ENCODE results near the gene CCDC200.
"Not testable (repeated sequence)": the region's sequence is repeated elsewhere in the genome, so short reads cannot be mapped to it uniquely, and the experiment has no call there.

The CCDC200 gene

GRCh38 chr17:43215341-43215740 is 13.1 kb downstream of the CCDC200 start:
- no peak for DNase-seq

DNA sequence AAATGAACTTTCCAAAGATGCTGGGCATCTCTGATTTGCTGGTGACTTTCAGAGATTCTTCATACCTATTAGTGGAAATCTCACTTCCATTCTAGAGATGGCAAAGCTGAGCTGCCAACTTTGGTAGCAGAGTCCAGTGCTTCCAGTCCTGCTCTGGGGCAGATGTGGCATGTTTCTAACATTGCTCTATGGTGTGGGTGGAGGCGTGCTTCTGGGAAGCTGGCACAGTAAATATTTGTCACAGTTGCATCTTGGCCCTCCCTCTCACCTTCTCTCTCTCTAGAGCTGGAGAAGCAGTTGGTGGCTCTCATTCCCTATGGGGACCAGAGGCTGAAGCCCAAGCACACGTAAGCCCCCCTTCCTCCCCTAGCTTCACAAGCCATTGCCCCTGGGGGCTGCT is 14.9 kb downstream of the CCDC200 start:
- DNase-seq, result no peak

DNA sequence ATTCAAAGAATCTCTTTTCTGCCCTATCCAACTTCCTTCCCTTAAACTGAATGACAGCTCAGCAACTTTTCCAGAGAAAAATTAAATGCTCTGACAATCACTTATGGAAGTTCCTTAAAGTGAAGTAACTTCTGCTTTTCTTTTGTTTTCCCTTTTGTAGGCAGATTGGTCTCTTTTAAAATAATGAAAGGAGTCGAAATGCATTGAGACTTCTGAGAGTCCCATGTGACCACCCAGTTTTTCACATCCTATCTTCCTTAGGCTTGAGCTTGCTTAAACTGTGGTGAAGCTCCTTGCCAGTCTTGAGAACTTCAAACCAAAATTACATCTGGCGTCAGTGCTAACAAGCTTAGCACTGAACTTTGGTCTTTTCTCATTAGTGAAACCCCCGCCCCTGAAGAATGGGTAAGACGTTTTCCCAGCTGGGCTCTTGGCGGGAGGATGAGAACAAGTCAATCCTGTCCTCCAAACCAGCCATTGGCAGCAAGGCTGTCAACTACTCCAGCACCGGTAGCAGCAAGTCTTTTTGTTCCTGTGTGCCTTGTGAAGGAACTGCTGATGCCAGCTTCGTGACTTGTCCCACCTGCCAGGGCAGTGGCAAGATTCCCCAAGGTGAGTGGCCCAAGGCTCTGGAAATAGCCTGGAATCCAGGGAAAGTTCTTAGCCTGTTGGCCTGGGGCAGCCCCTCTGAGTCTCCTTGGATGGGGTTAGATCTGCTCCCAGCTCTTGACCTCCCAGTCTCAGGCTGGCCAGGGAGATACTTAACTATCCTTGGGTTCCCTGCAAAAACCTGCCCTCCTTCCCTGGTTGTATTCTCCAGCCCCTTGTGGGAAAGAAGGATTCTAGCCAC is 15.6 kb downstream of the CCDC200 start:
- no peak for DNase-seq

- no peak for DNase-seq
These were observed 16.7 kb downstream of the CCDC200 start, which contains the start of gene TMEM106A for GRCh38 chr17:43211480-43212402. TMEM106A (plus strand) TSS chr17:43211875; CDS start chr17:43213042, 1,167 bp downstream.

DNA sequence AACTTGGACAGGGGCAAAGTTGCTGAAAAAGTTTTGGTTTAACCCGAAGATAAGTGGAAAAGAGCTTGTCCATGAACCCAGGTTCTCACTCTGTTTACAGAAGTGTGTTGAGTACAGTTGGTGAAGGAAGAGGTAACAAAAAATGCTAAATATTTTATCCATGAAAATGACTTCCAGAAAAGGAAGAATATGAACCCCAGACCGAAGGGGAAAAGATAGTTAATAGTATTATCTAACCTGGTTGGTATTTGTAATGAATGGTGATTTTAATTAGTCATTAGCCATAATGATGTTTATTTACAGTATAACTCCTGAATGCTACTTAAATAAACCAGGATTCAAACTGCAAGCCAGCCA is 17.3 kb downstream of the CCDC200 start:
- no peak for DNase-seq

DNA sequence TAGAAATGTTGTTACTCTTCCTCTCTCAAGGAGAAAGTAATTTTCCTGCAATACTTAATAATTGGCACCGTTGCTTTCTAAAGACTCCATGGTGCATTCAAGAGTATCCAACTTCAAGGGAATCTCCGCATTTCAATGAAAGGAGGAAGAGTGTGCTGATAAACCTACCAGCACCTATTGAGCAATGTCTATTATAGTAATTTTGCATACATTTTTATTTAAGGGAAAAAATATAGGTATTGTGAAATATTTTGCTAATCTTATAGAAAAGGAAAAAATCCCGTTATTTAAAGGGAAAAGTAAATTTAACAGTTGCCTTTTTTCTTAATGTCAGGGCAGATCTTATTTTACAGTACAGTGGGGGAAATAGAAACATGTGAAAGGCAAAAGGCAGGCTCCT is 17.8 kb downstream of the CCDC200 start:
- DNase-seq, result no peak

DNA sequence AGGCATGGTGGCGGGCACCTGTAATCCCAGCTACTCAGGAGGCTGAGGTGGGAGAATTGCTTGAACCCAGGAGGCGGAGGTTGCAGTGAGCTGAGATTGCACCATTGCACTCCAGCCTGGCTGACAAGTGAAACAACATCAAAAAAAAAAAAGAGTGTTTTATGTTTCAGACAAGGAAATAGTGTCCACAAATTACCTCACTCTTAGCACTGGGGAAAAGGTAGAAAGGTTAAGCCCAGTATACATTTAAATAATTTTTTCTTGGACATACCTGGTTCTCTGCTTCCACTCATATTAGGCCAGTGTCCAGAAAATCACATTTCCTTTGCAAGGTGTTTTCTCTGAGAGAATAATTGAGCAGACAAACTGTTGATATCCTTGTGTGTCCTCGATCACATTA is 25.4 kb downstream of the CCDC200 start:
- not testable (repeated sequence) for DNase-seq

GRCh38 chr17:43200127-43200526 is 28.3 kb downstream of the CCDC200 start:
- no peak for DNase-seq

DNA sequence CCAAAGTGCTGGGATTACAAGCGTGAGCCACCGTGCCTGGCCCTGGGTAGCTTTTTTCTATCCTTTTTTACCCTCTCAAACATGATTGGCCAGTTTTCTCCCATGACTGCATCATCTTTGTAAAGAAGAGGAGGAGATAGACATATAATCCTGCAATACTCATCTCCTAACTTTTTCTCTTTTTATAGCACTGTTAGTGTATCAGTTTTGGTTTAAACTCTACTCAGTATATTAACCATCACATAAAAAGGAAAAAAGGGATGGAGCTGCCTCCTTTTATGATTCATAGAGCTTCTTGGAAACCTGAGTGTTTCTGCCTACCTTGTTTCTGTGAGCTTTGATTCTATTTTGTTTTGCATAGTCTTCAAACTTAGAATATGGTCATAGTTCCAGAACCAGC is 28.8 kb downstream of the CCDC200 start:
- no peak for DNase-seq

DNA sequence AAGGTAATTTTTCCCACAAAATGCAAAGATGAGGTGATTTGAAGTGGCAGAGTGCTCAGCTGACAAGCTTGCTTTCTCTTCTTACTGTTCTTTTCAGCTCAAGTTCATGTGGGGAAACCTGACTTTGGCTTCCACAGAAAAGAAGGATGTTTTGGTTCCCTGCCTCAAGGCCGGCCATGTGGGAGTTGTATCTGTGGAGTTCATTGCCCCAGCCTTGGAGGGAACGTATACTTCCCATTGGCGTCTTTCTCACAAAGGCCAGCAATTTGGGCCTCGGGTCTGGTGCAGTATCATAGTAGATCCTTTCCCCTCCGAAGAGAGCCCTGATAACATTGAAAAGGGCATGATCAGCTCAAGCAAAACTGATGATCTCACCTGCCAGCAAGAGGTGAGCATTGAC is 35.2 kb downstream of the CCDC200 start:
- no peak for DNase-seq

GRCh38 chr17:43186656-43187055 is 41.8 kb downstream of the CCDC200 start:
- DNase-seq, result not testable (repeated sequence)

GRCh38 chr17:43183921-43184320 is 44.5 kb downstream of the CCDC200 start:
- DNase-seq, result no peak

DNA sequence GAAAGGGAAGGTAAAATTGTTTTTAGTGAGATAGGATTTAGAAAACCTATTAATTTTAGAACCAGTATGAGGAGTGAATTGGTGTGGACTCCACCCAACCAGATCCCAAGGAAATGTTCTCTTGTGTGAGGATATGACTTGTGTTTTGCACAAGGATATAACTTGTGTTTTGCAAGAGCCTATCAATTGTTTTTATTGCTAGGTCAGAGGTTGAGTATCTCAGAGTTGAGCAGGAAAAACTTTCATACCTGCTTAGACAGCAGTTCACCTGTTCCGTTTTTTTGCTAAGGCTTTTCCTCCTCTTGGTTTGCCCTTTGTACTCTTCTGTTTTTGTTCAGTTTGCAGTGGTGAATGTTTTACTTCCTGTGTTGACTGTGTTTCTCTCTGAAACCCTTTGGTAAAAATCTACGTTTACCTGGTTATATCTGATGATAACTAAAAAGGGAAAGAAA is 52.3 kb downstream of the CCDC200 start:
- DNase-seq, result no peak

- no peak for DNase-seq
These were observed 53.0 kb downstream of the CCDC200 start for GRCh38 chr17:43175213-43176118.

DNA sequence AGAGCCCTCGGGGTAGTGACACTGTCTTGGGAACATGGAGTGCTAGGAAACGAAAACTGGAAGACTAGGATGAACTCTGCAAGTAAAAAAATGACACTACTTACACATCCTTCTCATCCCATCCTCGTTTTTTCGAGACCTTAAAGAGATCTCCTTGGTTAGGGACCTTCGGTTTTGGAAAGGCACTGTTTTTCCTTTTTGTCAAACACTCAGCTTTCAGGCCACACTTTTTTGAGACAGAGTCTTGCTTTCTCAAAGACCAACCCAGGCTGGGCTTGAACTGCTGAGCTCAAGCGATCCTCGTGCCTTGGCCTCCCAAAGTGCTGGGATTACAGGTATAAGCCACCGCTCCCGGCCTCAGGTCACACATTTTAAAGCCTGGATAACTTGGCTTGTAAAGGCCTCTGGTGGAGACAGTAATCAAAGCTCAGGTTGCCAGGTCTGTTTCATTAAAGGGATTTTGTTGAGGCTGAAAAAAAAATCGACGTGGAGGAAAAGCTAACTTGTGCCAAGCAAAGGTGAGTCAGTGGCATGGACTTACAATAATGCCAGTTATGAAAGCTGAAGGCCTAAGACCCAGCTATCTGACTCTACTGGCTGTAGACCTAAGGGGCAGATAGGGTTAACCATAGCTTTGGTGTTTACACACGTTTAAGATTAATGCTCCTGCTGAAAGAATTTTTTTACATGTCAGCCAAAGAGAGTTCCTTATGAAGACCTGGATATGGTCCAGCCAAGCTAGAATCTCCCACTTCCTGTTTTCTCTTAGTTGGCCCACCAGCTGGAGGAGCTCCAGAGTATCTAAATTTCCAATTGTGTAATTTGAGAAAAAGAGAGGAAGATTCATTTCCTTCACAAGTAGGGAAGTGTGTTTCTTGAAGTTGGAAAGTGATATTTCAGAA is 56.6 kb downstream of the CCDC200 start:
- peak; percentile 9 for DNase-seq
